H1 (cell line): ENCODE data around the gene SAT1.

ENCODE experiments used
- CHD1 ChIP-seq: IDR thresholded peaks from 2 replicates; pipeline ENCODE4 v1.6.1; 2012; ENCODE audit warnings: low read depth, low read length, improper control_type of control experiment
- CTCF ChIP-seq, 3 experiments: IDR thresholded peaks; 1 replicate in 2 of 3; 2 replicates in 1 of 3; pipeline versions ENCODE4 v1.5.1 to v1.6.1; 2011; ENCODE audit warnings: low read length in 3 of 3, mild to moderate bottlenecking in 3 of 3, inconsistent platforms in 2 of 3, low read depth in 1 of 3, moderate library complexity in 1 of 3; ENCODE audit not compliant: insufficient read depth in 1 of 3; ENCODE audit errors: control extremely low read depth in 1 of 3
- GABPA ChIP-seq: IDR thresholded peaks from 2 replicates; pipeline ENCODE4 v1.6.1; 2011; ENCODE audit warnings: mild to moderate bottlenecking, low read length, moderate library complexity, borderline replicate concordance; ENCODE audit not compliant: insufficient read depth
- KDM5A ChIP-seq: fragments of 200-600 bp; IDR thresholded peaks from 2 replicates; pipeline ENCODE4 v1.7.1; 2012; ENCODE audit warnings: mild to moderate bottlenecking, low read length, inconsistent platforms, mixed read lengths
- SRF ChIP-seq: IDR thresholded peaks from 2 replicates; pipeline ENCODE4 v1.6.1; 2011; ENCODE audit warnings: mild to moderate bottlenecking, low read depth, low read length, moderate library complexity
- ZNF274 ChIP-seq: IDR thresholded peaks from 2 replicates; pipeline ENCODE4 v1.7.0; 2012; ENCODE audit warnings: low read length, borderline replicate concordance; ENCODE audit errors: extremely low read depth
- TF ChIP-seq, protein P1 (sequence below): IDR thresholded peaks from 2 replicates; pipeline ENCODE4 v1.6.1; 2012; ENCODE audit warnings: inconsistent platforms

GRCh38 chrX:23828881-23829280 lies 45.9 kb downstream of the SAT1 start:
- TF ChIP-seq CTCF (IDR thresholded peaks at IDR 0.05; ENCODE audit: control extremely low read depth in 1 of 3, insufficient read depth in 1 of 3, low read depth in 1 of 3, low read length in 3 of 3) (no peak), CHD1 (no peak), SRF (no peak), ZNF274 (no peak), GABPA (no peak), KDM5A (no peak)
- TF ChIP-seq, protein P1, sequence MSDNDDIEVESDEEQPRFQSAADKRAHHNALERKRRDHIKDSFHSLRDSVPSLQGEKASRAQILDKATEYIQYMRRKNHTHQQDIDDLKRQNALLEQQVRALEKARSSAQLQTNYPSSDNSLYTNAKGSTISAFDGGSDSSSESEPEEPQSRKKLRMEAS, result no peak
